HL-60/S4 (cell line): ENCODE results near the gene TMEM41A.

Experiments
- in situ Hi-C: fragments of 300-500 bp; cut with MboI; formaldehyde crosslinking; loops from 2 replicates; pipeline ENCODE4 v1.14.3; 2022; ENCODE audit warnings: low sequenced_read_pairs

The TMEM41A gene

DNA sequence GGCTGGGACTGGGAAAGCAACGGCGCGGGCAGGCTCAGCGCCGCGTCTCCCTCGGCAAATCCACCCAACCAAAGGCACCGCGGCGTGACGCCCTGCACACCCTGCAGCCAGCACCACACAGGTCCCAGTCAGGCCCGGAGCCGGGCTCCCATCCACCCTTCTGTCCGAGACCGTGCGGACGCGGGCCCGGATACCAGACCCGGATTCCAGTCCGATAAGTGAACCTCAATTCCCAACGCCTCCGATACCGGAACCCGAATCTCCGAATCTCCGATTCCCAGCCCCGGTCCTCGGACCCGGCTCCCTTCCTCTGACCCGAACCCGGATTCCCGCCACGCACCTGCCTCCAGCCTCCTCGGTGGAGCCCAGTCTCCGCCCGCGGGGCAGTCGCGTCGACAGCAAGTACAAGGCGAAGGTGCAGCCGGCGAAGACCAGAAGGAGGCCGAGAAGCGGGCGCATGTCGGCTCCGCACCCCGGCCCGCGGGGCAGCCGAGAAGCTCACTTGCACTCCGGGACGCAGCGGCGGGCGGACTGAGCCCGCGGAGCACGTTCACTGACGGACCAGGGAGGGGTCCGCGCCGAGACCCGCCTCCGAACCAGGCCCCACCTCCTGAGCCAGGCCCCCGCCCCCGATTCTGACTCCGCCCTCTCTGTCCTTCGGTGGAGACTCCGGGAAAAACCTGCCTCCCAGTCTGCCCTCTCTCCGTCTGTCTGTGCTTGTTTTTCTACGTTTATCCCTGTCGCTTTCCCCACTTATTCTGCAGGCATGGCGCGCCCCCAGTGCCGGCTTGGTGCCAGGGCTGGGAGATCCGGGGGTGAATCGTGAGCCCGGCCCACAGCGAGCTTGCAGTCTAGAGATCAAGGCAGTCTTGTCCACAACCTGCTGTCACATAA, at the start of gene TMEM41A:
Gene TMEM41A, minus strand, starts transcription at position 533 of the 894 bp plus-strand sequence. Its CDS starts 74 bp downstream, at position 459.
- in situ Hi-C loops: no loop called here

DNA sequence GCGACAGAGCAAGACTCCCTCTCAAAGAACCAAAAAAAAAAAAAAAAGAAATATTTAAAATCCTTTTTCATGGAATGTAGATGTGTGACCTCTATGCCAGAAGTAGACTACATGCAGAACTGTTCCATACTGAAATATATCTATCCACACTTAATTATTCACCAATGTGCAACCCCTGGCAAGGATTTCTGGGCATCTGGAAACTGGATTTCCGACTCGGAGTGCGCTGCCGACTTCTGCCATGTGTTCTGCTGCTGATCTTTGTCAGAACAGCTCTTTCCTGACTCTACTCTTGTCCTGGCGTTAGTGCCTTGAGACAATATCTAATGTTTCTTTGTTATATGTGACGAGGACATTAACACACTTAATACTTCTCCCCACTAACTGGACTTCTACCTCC, 41.9 kb upstream of the TMEM41A start:
- in situ Hi-C loops: no loop called here

- in situ Hi-C loops: no loop called here
These were observed 41.1 kb upstream of the TMEM41A start for GRCh38 chr3:185539934-185540333.

GRCh38 chr3:185537369-185537970, 38.6 kb upstream of the TMEM41A start:
- in situ Hi-C loops: no loop called here

- in situ Hi-C loops: no loop called here
These were observed 35.7 kb upstream of the TMEM41A start for GRCh38 chr3:185534511-185534910.

GRCh38 chr3:185532901-185533300, 34.1 kb upstream of the TMEM41A start:
- in situ Hi-C loops: no loop called here

DNA sequence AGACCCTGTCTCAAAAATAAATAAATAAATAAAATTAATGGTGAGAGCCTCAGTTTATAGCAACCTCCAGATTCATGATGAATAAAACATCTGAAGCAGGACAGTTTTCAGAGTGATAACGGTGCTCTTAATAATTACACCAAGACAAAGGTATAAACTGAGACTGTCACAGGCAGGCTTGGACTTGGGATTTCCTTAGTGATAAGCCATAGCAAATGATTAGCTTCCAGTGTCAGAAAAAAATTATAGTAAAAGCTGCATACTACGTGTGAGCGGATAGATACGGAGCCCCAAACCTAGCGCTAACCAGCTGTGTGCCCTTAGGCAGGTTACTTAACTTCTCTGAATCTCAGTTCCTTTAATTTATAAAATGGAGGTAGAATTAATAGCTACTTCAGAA, 32.0 kb upstream of the TMEM41A start:
- in situ Hi-C loops: no loop called here

DNA sequence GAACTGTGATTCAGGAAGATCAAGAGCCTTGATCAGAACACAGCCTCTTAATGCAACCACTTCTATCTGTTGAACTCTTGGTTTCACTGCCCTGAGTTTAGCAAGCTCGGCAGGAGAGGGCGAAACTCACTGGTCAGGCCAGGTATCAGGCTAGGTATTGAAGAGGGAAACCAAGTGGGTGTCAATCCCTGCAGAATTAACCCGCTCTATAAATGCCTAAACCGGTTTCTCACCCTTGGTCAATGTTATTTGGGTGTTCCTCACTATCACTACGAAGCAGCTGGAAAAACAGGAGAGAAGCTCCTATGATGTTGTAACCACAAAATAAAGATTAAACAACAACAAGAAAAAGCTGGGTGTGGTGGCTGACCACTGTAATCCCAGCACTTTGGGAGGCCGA, 29.7 kb upstream of the TMEM41A start:
- in situ Hi-C loops: no loop called here

GRCh38 chr3:185527364-185527763, 28.5 kb upstream of the TMEM41A start:
- in situ Hi-C loops: no loop called here

- in situ Hi-C loops: no loop called here
These were observed 27.6 kb upstream of the TMEM41A start for GRCh38 chr3:185526349-185526951.

GRCh38 chr3:185521349-185522138, 22.7 kb upstream of the TMEM41A start:
- in situ Hi-C loops: no loop called here

DNA sequence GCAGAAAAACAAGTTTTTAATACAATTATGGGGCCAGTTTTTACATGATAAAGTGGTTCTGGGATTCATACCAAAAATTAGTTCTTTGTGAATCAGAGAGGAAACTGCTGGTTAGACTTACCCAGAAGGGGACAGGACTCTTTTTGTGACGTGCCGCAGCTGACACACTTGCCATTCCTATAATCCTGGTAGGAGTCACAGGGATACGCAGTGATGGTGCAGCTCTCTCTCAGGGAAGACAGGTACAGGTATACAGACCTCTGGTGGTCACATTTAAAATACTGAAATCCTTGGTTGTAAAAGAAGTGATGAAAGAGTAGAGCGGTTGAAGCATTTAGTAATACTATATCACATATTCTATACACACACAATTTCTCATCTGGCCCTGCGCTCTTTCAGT, 20.2 kb upstream of the TMEM41A start:
- in situ Hi-C loops: no loop called here

DNA sequence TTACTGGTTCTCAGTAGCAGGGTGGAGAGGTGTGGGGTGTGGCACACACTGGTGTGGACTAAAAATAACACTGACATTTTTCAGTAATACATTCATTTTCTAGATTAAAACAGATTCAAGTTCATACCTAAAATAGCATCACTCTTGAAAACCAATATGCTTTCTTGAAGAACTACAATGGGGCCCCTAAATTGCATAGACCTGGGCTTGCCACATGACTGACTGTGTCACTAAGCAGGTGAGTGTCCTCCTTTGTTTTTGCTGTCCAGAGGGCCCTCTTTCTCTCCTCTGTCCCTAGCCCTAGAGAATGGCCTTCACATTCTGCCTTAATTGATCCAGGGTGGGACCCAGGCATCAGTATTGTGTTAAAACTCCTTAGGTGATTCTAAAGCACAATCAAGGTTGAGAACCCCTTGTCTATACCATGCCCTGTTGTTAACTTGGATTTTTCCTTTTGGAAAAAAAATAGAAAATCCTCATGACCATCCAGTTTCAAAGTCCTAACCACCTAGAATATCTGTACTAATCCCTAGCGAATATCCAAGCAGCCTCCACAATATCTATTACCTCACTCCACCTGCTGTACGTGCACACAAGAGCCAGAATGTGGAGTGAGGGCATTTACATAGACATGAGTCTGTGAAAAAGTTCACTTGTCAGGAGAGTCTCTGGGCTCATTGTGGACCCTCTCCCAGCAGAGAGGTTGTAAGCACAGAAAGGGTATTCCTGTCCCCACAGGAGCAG, 18.7 kb upstream of the TMEM41A start:
- in situ Hi-C loops: no loop called here

- in situ Hi-C loops: no loop called here
These were observed 12.9 kb upstream of the TMEM41A start for GRCh38 chr3:185511711-185512110.

- in situ Hi-C loops: no loop called here
These were observed 9.6 kb upstream of the TMEM41A start for GRCh38 chr3:185508335-185508991.

DNA sequence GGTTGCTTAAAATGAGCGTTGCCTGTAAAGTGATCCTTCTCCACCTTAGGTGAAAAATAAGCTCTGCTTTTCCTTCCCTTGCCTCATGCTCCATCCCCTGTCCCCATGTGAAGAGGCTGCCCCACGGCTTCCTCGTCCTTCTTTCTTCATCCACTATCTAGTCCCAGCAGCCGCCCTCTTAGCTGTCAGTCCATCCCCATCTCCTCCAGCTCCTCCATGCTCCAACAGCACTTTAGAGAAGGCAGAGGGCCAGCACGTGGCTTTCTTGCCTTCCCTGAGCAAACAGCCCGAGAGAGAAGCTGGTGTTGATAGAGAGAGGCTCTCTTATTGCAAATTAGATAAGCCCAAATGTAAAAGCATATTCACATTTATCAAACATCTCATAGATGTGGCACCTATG, 9.0 kb upstream of the TMEM41A start:
- in situ Hi-C loops: no loop called here

DNA sequence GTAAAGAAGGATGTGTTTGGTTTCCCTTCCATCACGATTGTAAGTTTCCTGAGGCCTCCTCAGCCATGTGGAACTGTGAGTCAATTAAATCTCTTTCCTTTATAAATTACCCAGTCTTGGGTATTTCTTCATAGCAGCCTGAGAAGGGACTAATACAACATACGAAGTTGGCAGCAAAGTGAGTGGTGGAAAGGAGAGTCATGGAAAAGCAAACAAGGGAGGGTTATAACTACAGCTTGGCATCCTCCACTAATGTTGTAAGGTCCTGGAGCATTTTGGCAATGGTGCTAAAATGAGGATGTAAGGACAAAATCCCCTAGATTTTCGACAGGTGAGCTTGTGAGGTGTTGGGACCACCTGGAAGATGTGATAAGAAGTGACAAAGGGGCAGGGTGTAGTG, 5.8 kb upstream of the TMEM41A start:
- in situ Hi-C loops: no loop called here

DNA sequence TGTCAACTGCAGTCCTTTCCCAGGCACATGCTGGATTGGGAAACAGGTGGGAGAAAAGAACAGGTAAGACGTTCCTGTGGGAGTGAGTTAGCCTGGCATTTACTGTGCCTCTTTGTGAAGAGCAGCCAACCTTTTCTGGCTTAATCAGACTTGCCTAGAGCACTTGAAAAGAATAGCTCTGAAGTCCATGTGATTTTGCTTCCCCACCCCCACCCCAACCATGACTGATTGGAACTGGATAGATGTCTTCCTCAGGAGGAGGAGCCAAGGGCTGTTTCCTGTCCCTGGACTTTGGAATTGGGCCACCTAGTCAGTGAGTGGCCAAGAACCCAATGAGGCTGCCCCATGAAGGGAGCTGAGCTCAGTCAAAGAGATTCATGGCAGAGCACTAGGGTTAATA, 4.7 kb upstream of the TMEM41A start:
- in situ Hi-C loops: no loop called here

- in situ Hi-C loops: no loop called here
These were observed 4.2 kb upstream of the TMEM41A start for GRCh38 chr3:185502987-185503386.

GRCh38 chr3:185490241-185490640, 8.6 kb downstream of the TMEM41A start:
- in situ Hi-C loops: no loop called here
